ENCODE measurements around the gene MAFF.
"Not testable (repeated sequence)": the region's sequence is repeated elsewhere in the genome, so short reads cannot be mapped to it uniquely, and the experiment has no call there.

Gene MAFF

DNA sequence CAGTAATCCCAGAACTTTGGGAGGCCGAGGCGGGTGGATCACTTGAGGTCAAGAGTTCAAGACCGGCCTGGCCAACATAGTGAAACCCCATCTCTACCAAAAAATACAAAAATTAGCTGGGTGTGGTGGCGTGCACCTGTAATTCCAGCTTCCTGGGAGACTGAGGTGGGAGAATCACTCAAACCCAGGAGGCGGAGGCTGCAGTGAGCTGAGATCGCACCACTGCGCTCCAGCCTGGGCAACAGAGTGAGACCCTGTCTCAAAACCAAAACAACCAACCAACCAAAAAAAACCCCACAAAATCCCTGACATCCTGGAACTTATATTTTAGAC is 23.2 kb upstream of the MAFF start:
- no CpG with 5 or more reads among the region's 7 CpGs for WGBS (ENCODE audit: extremely low coverage, insufficient coverage, insufficient read length)
- peak overlapping the region; percentile 58 for H2BK12ac ChIP-seq (ENCODE audit: low read length)
- not testable (repeated sequence) for H3K4me3 ChIP-seq (ENCODE audit: low read depth, low read length); H3K23ac ChIP-seq (ENCODE audit: low read length); H3K9ac ChIP-seq (ENCODE audit: low read length); DNase-seq; H2AFZ ChIP-seq (ENCODE audit: insufficient read depth, low read length, poor library complexity); H3K27me3 ChIP-seq (ENCODE audit: insufficient read depth, low read length); H3K9me3 ChIP-seq (ENCODE audit: insufficient read depth, low read depth, low read length); H3K36me3 ChIP-seq (ENCODE audit: control insufficient read depth in 1 of 2, insufficient read depth in 2 of 2, low read length in 2 of 2); H4K12ac ChIP-seq (ENCODE audit: low read depth, low read length); H3K79me2 ChIP-seq (ENCODE audit: control insufficient read depth, insufficient read depth, low read length, poor library complexity); H3K4me2 ChIP-seq (ENCODE audit: low read length); H3K4ac ChIP-seq (ENCODE audit: low read depth, low read length); H2AK5ac ChIP-seq (ENCODE audit: low read length)
- peak overlapping the region; percentile 20 for H3K18ac ChIP-seq (ENCODE audit: low read length)
- H3K14ac ChIP-seq (ENCODE audit: low read length) = peak overlapping the region; percentile 21
- peak overlapping the region; percentile 38 for H4K8ac ChIP-seq (ENCODE audit: low read depth, low read length)
- peak overlapping the region; percentile 70 for H2BK5ac ChIP-seq (ENCODE audit: low read depth, low read length, poor library complexity)
- H3K27ac ChIP-seq (ENCODE audit: low read depth, low read length) = peak overlapping the region; percentile 86
- H3K79me1 ChIP-seq (ENCODE audit: low read length) = peaks cover 43% of the 10 kb centered on the region
- peak overlapping the region; percentile 76 for H4K91ac ChIP-seq (ENCODE audit: low read depth, low read length)
- H2BK120ac ChIP-seq (ENCODE audit: insufficient read depth, low read length, poor library complexity) = peak overlapping the region; percentile 57
- H3K4me1 ChIP-seq (ENCODE audit: control insufficient read depth in 1 of 2, insufficient read depth in 2 of 2, low read length in 2 of 2) = peaks cover 34 to 35% of the 10 kb centered on the region in 2 experiments

DNA sequence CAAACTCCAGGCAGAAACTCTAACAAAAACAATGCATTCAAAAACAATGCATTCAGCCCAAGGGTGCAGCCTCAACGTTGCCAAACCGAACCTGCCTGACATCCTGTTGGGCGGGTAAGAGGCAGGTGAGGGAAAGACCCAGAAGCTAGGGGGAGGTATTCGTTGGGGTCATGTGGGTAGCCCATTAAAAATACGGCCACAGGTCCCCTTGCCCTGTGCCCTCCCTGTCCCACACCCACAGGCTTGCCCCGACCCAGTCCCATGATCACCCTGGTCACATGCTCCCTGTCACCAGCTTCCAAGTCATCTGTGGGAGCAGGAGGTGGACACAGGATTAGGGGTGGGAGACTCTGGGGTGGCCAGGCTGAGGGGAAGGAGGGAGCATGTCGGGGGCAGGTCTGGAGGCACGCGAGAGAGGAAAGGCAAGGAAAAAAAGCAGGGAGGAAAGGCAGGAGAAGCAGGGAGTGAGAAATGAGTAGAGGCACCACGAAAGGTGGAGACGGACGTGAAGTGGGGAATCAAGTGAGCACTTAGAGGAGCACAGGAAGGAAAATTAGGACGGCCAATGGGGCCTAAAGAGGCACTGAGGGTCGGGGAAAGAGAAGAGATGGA is 20.8 kb upstream of the MAFF start:
- Histone ChIP-seq H3K4ac (ENCODE audit: low read depth, low read length) (peak overlapping the region; percentile 78), H3K18ac (ENCODE audit: low read length) (peak overlapping the region; percentile 90), H3K23ac (ENCODE audit: low read length) (no peak overlapping the region), H4K8ac (ENCODE audit: low read depth, low read length) (peak overlapping the region; percentile 96), H3K9ac (ENCODE audit: low read length) (peak overlapping the region; percentile 61), H3K4me2 (ENCODE audit: low read length) (peak overlapping the region; percentile 72), H3K79me1 (ENCODE audit: low read length) (peaks cover 45% of the 10 kb centered on the region), H3K79me2 (ENCODE audit: control insufficient read depth, insufficient read depth, low read length, poor library complexity) (peaks cover 5% of the 10 kb centered on the region), H3K27me3 (ENCODE audit: insufficient read depth, low read length) (no peaks in the 10 kb centered on the region), H3K27ac (ENCODE audit: low read depth, low read length) (peak overlapping the region; percentile 90), H3K14ac (ENCODE audit: low read length) (peak overlapping the region; percentile 93), H3K4me3 (ENCODE audit: low read depth, low read length) (peak overlapping the region; percentile 47), H4K12ac (ENCODE audit: low read depth, low read length) (peak overlapping the region; percentile 94), H2AFZ (ENCODE audit: insufficient read depth, low read length, poor library complexity) (peak overlapping the region; percentile 55), H3K9me3 (ENCODE audit: insufficient read depth, low read depth, low read length) (no peaks in the 10 kb centered on the region), H3K4me1 (ENCODE audit: control insufficient read depth in 1 of 2, insufficient read depth in 2 of 2, low read length in 2 of 2) (peaks cover 32 to 33% of the 10 kb centered on the region in 2 experiments), H2BK5ac (ENCODE audit: low read depth, low read length, poor library complexity) (peak overlapping the region; percentile 98), H4K91ac (ENCODE audit: low read depth, low read length) (peak overlapping the region; percentile 99), H2AK5ac (ENCODE audit: low read length) (peak overlapping the region; percentile 7), H2BK12ac (ENCODE audit: low read length) (peak overlapping the region; percentile 86), H3K36me3 (ENCODE audit: control insufficient read depth in 1 of 2, insufficient read depth in 2 of 2, low read length in 2 of 2) (no peaks in the 10 kb centered on the region), H2BK120ac (ENCODE audit: insufficient read depth, low read length, poor library complexity) (peak overlapping the region; percentile 97)
- WGBS (ENCODE audit: extremely low coverage, insufficient coverage, insufficient read length) = no CpG with 5 or more reads among the region's 14 CpGs
- DNase-seq = peak; percentile 79 to 89

DNA sequence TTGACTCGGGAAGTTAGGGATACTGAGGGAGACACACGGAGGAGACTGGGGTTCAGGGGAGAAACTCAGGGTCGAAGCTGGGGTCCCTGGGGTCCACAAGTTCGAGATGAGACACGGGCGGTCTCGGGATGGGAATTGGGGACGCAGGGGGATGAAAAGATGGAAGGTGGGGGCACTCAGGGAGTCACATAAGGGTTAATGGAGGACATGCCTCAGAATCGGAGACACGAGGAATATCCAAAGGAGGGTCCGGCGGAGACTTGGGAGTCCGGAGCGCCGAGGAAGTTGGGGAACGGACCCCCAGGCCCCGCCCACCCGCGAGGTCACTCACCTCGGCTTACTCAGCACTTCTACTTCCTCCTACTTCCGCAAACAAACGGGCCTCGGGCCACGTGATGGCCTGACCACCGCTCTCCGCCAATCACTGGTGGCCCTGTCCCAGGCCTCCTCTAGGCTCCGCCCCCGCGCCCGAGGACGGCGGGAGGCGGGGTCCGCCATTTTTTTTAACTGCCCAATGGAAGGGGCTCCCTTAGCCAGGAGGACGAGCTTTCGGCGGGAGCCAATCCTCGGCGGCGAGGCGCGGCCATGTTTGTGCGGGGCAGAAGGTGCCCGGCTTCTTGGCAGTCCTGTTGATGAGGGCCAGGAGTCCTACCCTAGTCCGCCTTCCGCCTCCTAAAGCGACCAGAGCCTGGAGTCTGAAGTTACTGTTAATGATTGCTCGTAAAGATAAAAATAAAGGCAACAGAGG is 20.2 kb upstream of the MAFF start, which contains the start of gene PLA2G6:
PLA2G6 (minus strand) TSS at position 378 of the 748 bp plus-strand sequence. CDS start 12,404 bp downstream, outside the sequence.
- H3K4me2 ChIP-seq (ENCODE audit: low read length) = peak within 1 kb of the TSS; percentile 72
- no peak within 1 kb of the TSS for H3K23ac ChIP-seq (ENCODE audit: low read length)
- DNase-seq = peak; percentile 100
- H3K79me1 ChIP-seq (ENCODE audit: low read length) = peaks cover 40% of the 10 kb centered on the region
- peaks cover 5% of the 10 kb centered on the region for H3K79me2 ChIP-seq (ENCODE audit: control insufficient read depth, insufficient read depth, low read length, poor library complexity)
- H2AFZ ChIP-seq (ENCODE audit: insufficient read depth, low read length, poor library complexity) = peak within 1 kb of the TSS; percentile 55
- H3K4ac ChIP-seq (ENCODE audit: low read depth, low read length) = peak within 1 kb of the TSS; percentile 78
- no CpG with 5 or more reads among the region's 48 CpGs for WGBS (ENCODE audit: extremely low coverage, insufficient coverage, insufficient read length)
- peak within 1 kb of the TSS; percentile 96 for H4K8ac ChIP-seq (ENCODE audit: low read depth, low read length)
- H4K12ac ChIP-seq (ENCODE audit: low read depth, low read length) = peak within 1 kb of the TSS; percentile 94
- H3K36me3 ChIP-seq (ENCODE audit: control insufficient read depth in 1 of 2, insufficient read depth in 2 of 2, low read length in 2 of 2) = no peaks in the 10 kb centered on the region
- peak within 1 kb of the TSS; percentile 47 for H3K4me3 ChIP-seq (ENCODE audit: low read depth, low read length)
- peak within 1 kb of the TSS; percentile 90 for H3K27ac ChIP-seq (ENCODE audit: low read depth, low read length)
- H3K14ac ChIP-seq (ENCODE audit: low read length) = peak within 1 kb of the TSS; percentile 93
- H3K4me1 ChIP-seq (ENCODE audit: control insufficient read depth in 1 of 2, insufficient read depth in 2 of 2, low read length in 2 of 2) = peaks cover 25 to 26% of the 10 kb centered on the region in 2 experiments
- peak within 1 kb of the TSS; percentile 7 for H2AK5ac ChIP-seq (ENCODE audit: low read length)
- H3K9ac ChIP-seq (ENCODE audit: low read length) = peak within 1 kb of the TSS; percentile 61
- H4K91ac ChIP-seq (ENCODE audit: low read depth, low read length) = peak within 1 kb of the TSS; percentile 99
- H3K27me3 ChIP-seq (ENCODE audit: insufficient read depth, low read length) = no peaks in the 10 kb centered on the region
- H3K18ac ChIP-seq (ENCODE audit: low read length) = peak within 1 kb of the TSS; percentile 90
- no peaks in the 10 kb centered on the region for H3K9me3 ChIP-seq (ENCODE audit: insufficient read depth, low read depth, low read length)
- H2BK12ac ChIP-seq (ENCODE audit: low read length) = peak within 1 kb of the TSS; percentile 86
- peak within 1 kb of the TSS; percentile 97 for H2BK120ac ChIP-seq (ENCODE audit: insufficient read depth, low read length, poor library complexity)
- peak within 1 kb of the TSS; percentile 98 for H2BK5ac ChIP-seq (ENCODE audit: low read depth, low read length, poor library complexity)

DNA sequence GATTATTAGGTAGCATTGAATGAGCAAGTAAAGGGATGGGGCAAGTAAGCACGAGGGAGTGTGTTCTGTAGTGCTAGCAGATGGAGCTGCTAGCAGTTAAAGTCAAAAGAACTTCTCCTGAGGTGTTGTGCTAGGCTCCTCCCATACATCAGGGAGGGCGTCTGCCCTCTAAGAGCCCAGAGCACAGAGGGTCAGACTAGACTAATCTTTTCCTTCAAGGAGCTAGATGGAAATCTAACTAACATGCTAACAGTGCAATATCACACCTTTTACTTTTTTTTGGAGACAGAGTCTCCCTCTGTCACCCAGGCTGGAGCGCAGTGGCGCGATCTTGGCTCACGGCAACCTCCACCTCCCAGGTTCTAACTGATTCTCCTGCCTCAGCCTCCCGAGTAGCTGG is 17.0 kb upstream of the MAFF start:
- no peak overlapping the region for H3K4me2 ChIP-seq (ENCODE audit: low read length)
- H3K23ac ChIP-seq (ENCODE audit: low read length) = no peak overlapping the region
- H4K8ac ChIP-seq (ENCODE audit: low read depth, low read length) = no peak overlapping the region
- no peak overlapping the region for H2AFZ ChIP-seq (ENCODE audit: insufficient read depth, low read length, poor library complexity)
- peaks cover 5% of the 10 kb centered on the region for H3K79me2 ChIP-seq (ENCODE audit: control insufficient read depth, insufficient read depth, low read length, poor library complexity)
- H3K79me1 ChIP-seq (ENCODE audit: low read length) = peaks cover 25% of the 10 kb centered on the region
- no peak overlapping the region for H3K27ac ChIP-seq (ENCODE audit: low read depth, low read length)
- no peak overlapping the region for H2BK120ac ChIP-seq (ENCODE audit: insufficient read depth, low read length, poor library complexity)
- no peaks in the 10 kb centered on the region for H3K36me3 ChIP-seq (ENCODE audit: control insufficient read depth in 1 of 2, insufficient read depth in 2 of 2, low read length in 2 of 2)
- H4K12ac ChIP-seq (ENCODE audit: low read depth, low read length) = no peak overlapping the region
- no peak overlapping the region for H3K4me3 ChIP-seq (ENCODE audit: low read depth, low read length)
- no peak overlapping the region for H2BK12ac ChIP-seq (ENCODE audit: low read length)
- no peaks in the 10 kb centered on the region for H3K27me3 ChIP-seq (ENCODE audit: insufficient read depth, low read length)
- no CpG with 5 or more reads among the region's 7 CpGs for WGBS (ENCODE audit: extremely low coverage, insufficient coverage, insufficient read length)
- no peak overlapping the region for H3K18ac ChIP-seq (ENCODE audit: low read length)
- no peaks in the 10 kb centered on the region for H3K9me3 ChIP-seq (ENCODE audit: insufficient read depth, low read depth, low read length)
- no peak overlapping the region for H2BK5ac ChIP-seq (ENCODE audit: low read depth, low read length, poor library complexity)
- H3K14ac ChIP-seq (ENCODE audit: low read length) = no peak overlapping the region
- H3K4ac ChIP-seq (ENCODE audit: low read depth, low read length) = no peak overlapping the region
- H3K4me1 ChIP-seq (ENCODE audit: control insufficient read depth in 1 of 2, insufficient read depth in 2 of 2, low read length in 2 of 2) = peaks cover 13 to 17% of the 10 kb centered on the region in 2 experiments
- H3K9ac ChIP-seq (ENCODE audit: low read length) = no peak overlapping the region
- H4K91ac ChIP-seq (ENCODE audit: low read depth, low read length) = no peak overlapping the region
- no peak for DNase-seq
- no peak overlapping the region for H2AK5ac ChIP-seq (ENCODE audit: low read length)
